ENCODE results near the gene DHRS7B. TPM values are rescaled to one million over a fixed set of nuclear protein-coding genes. Genes with fewer than 3 reads are reported as not detected.
"Not testable (repeated sequence)": the region's sequence is repeated elsewhere in the genome, so short reads cannot be mapped to it uniquely, and the experiment has no call there.

The DHRS7B gene
- total and polyA plus RNA-seq, 10 donors = 13.3 to 31.3 (median 18.7) TPM

GRCh38 chr17:21190078-21190477 lies 63.3 kb downstream of the DHRS7B start:
- Histone ChIP-seq H3K27me3 (replicated peaks in 1 of 7) (no peaks in the 10 kb centered on the region), H3K36me3 (peaks cover 0 to 92% (median 10%) of the 10 kb centered on the region in 6 donors), H3K9me3 (no peaks in the 10 kb centered on the region), H3K27ac (no peak overlapping the region), H3K4me3 (no peak overlapping the region), H3K4me1 (peaks cover 0 to 30% (median 12%) of the 10 kb centered on the region in 6 donors)
- intact Hi-C loops (cut with DNase I; ENCODE audit: low total_unique reads) = no loop called here
- no peak for DNase-seq
- no peak for TF ChIP-seq CTCF (IDR thresholded peaks at IDR 0.05 in 8 of 11, conservative IDR thresholded peaks at IDR 0.05 in 3 of 11)
- TF ChIP-seq POLR2AphosphoS5 (IDR thresholded peaks at IDR 0.05) = no peak
- TF ChIP-seq POLR2A (IDR thresholded peaks at IDR 0.05) = no peak
- WGBS, 5 donors = 92 to 96% (median 93%) methylated on average over 6 of the region's 6 CpGs

- intact Hi-C loops (cut with DNase I; ENCODE audit: low total_unique reads) = no loop called here
- peak overlapping the region in 3 of 8 donors; percentile 22 to 71 (median 50) for H3K27ac ChIP-seq
- peaks cover 0 to 92% (median 13%) of the 10 kb centered on the region in 6 donors for H3K36me3 ChIP-seq
- 38 to 71% (median 59%) methylated on average over 2 of the region's 2 CpGs for WGBS, 5 donors
- no peak for DNase-seq
- no peak for TF ChIP-seq CTCF (IDR thresholded peaks at IDR 0.05 in 8 of 11, conservative IDR thresholded peaks at IDR 0.05 in 3 of 11)
- no peak for TF ChIP-seq POLR2A (IDR thresholded peaks at IDR 0.05)
- TF ChIP-seq POLR2AphosphoS5 (IDR thresholded peaks at IDR 0.05) = no peak
- H3K4me1 ChIP-seq = peaks cover 0 to 17% (median 8%) of the 10 kb centered on the region in 6 donors
- no peaks in the 10 kb centered on the region for H3K27me3 ChIP-seq (replicated peaks in 1 of 7)
- H3K4me3 ChIP-seq = no peak overlapping the region
- H3K9me3 ChIP-seq = no peaks in the 10 kb centered on the region
Measured at GRCh38 chr17:21191698-21192097, 64.9 kb downstream of the DHRS7B start.

- Histone ChIP-seq H3K27ac (peak overlapping the region in 2 of 8 donors; percentile 50 to 71), H3K36me3 (peaks cover 0 to 92% (median 20%) of the 10 kb centered on the region in 6 donors), H3K4me1 (peaks cover 0 to 13% (median 5%) of the 10 kb centered on the region in 6 donors)
- DNase-seq; H3K4me3 ChIP-seq; intact Hi-C loops (cut with DNase I; ENCODE audit: low total_unique reads); H3K9me3 ChIP-seq; H3K27me3 ChIP-seq (replicated peaks in 1 of 7): not testable (repeated sequence)
- WGBS, 5 donors = 91 to 98% (median 95%) methylated on average over 7 of the region's 7 CpGs
Measured at GRCh38 chr17:21192414-21192813, 65.7 kb downstream of the DHRS7B start.

- Histone ChIP-seq H3K27ac (no peak overlapping the region), H3K36me3 (peaks cover 0 to 96% (median 26%) of the 10 kb centered on the region in 6 donors), H3K4me1 (peaks cover 0 to 13% (median 4%) of the 10 kb centered on the region in 6 donors), H3K4me3 (no peak overlapping the region), H3K9me3 (no peaks in the 10 kb centered on the region), H3K27me3 (replicated peaks in 1 of 7) (no peaks in the 10 kb centered on the region)
- intact Hi-C loops (cut with DNase I; ENCODE audit: low total_unique reads) = no loop called here
- no peak for DNase-seq
- WGBS, 5 donors = 73 to 83% (median 79%) methylated on average over 5 of the region's 5 CpGs
- TF ChIP-seq POLR2A (IDR thresholded peaks at IDR 0.05) (no peak), CTCF (IDR thresholded peaks at IDR 0.05 in 8 of 11, conservative IDR thresholded peaks at IDR 0.05 in 3 of 11) (no peak), POLR2AphosphoS5 (IDR thresholded peaks at IDR 0.05) (no peak)
Measured at GRCh38 chr17:21193031-21193430, 66.3 kb downstream of the DHRS7B start.

- WGBS, 5 donors = 48 to 66% (median 57%) methylated on average over 7 to 8 of the region's 8 CpGs
- DNase-seq = no peak
- intact Hi-C loops (cut with DNase I; ENCODE audit: low total_unique reads) = no loop called here
- Histone ChIP-seq H3K4me3 (no peak overlapping the region), H3K9me3 (no peaks in the 10 kb centered on the region), H3K27me3 (replicated peaks in 1 of 7) (no peaks in the 10 kb centered on the region), H3K27ac (peak overlapping the region in 6 of 8 donors; percentile 1 to 46 (median 21)), H3K4me1 (peaks cover 0 to 13% (median 4%) of the 10 kb centered on the region in 6 donors), H3K36me3 (peaks cover 0 to 94% (median 30%) of the 10 kb centered on the region in 6 donors)
- no peak for TF ChIP-seq POLR2A (IDR thresholded peaks at IDR 0.05)
- TF ChIP-seq CTCF (IDR thresholded peaks at IDR 0.05 in 8 of 11, conservative IDR thresholded peaks at IDR 0.05 in 3 of 11) = no peak
- TF ChIP-seq POLR2AphosphoS5 (IDR thresholded peaks at IDR 0.05) = no peak
Measured at GRCh38 chr17:21194226-21194625, 67.5 kb downstream of the DHRS7B start.

Data from spleen (tissue), 11 donors.